Dermis microvascular lymphatic vessel endothelial cell (primary cell): Measurements from ENCODE around the gene HCFC1. TPM values are rescaled to one million over a fixed set of nuclear protein-coding genes. Genes with fewer than 3 reads are reported as not detected.
A peak's percentile ranks its signal among the peaks of the same experiment; 100 is the strongest.

Experiments
- DNase-seq, 2 donors: peaks; one replicate each; pipeline versions ENCODE4 v3.0.0 to v3.0.0-alpha.2; 2010; ENCODE audit warnings: low read depth in 2 of 2
- total RNA-seq: library from RNA; depleted of rRNA; stranded (reverse); fragments of >200 nt; gene quantifications from 2 replicates; pipeline ENCODE4 v1.2.1, GENCODE V29; 2014

Gene HCFC1
- total RNA-seq, 1 donor from 2014 or later: 10.0 TPM

DNA sequence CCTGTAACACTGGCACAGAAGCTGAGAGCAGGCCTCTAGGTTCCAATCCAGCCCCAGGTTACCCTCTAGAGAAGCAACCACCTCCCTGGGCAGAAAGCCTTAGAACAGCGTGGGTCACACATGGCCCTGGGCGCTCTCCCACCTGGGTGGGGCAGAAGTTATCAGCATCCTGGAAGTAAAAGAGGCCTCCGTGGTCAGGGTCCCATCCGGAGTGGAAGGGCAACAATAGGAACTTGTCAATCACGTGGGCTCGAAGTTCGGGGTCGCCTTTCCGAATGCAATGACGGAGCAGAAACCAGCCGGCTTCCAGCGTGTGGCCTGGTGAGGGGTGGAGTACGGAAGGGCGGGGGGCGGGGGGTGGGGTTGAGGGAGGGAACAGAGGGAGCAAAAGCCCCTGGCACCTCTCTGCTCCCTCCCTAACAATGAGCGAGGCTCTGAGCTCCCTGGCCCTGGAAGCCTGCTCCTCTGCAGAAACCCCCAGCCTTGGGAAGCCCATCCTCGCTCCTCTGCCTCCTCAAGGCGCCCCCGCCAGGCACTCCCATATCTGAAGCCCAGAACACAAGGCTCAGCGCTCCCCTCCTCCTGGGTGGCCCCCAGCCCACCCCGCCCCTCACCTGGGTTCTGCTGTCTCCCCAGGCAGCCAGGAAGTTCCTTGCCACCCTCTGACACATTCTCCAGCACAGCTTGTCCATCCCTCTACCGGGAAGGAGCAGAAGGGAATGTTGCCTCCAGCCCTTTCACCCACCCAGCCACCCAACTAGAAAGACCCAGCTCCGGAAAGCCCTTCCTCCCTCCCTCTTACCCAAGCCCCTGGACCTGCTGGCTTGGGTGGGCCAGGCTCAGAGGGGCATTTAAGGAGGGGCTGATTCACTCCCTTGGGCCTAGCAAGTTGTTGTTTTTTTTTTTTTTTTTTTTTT lies 30.0 kb downstream of the HCFC1 start:
- DNase-seq: no peak

DNA sequence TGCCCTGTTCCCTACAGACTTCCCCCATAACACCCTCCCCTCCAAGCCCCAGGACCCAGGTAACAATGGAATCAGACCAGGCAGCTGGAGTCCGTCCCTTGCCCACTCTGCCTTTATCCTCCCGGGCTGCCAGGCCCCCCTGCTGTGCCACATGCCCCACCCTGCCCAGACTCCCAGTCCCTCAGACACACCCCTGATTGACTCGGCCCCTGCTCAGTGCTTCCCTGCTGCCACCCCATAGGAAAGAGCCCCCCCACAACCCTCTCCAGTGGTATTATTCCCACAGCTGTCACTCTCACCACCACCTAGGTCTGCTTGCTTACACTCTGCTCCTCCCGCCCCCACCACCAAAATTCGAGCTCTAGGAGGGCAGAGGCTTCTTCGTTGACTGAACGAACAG lies 32.0 kb downstream of the HCFC1 start:
- no peak for DNase-seq

DNA sequence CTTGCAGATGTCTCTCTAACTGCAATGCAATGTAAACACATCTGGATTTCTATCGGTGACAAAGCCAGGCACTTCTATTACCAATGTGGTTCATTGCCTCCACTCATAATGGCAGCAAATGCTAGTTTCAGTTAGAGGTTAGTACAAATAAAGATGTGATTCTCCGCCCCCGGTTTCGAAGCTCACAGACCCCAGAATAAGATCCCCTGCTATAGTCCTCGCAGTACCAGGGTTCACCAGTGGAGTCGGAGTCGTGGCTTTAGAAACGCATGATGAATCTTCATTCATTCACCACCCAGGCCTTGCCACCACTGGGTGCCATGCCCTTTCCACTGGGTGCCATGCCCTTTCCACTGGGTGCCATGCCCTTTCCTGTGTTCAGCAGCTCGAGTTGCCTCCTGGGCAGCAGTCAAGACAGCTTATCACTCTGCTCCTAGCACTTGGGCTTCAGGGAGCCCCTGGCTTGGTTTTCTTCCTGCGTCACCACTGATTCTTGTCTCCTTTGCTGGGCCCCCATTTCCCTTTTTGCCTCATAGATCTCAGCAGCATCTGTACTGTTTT lies 33.3 kb downstream of the HCFC1 start:
- DNase-seq: no peak

DNA sequence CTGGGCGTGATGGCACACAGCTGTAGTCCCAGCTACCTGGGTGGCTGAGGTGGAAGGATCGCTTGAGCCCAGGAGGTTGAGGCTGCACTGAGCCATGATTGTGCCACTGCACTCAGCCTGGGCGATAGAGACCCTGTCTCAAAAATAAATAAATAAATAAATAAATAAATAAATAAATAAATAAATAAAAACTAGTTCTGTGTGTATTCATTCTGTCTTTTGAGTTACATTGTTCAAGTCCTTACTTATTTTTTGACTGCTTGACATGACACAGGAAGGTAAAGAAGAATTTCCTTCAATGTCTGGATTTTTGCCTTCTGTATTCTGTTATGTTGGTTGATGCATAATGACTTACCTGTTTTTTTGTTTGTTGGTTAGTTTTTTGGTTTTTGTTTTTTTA lies 34.6 kb downstream of the HCFC1 start:
- DNase-seq: no peak

DNA sequence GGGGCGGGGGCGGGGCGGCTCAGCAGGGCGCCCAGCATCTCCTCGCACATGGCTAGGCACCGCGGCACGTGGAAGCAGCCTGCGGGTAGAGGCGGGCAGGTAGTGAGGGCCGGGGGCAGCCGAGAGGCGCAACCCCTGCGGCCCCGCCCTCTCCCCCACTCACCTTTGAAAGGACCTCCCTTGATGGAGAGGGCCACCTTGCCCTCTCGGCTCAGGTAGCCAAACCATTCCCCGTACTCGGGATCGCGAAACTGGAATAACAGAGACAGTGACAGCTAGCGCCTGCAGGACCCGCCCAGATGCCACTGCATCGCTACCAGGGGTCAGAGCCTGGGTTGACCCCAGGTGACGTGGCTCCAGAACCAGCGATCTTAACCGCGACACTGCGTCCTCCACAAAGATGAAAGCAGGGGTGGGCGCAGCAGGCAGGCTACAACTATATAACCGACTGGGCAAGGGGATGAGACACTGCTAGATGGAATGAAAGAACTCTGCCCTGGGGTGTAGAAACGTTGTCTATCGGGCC lies 36.2 kb downstream of the HCFC1 start:
- DNase-seq: no peak

DNA sequence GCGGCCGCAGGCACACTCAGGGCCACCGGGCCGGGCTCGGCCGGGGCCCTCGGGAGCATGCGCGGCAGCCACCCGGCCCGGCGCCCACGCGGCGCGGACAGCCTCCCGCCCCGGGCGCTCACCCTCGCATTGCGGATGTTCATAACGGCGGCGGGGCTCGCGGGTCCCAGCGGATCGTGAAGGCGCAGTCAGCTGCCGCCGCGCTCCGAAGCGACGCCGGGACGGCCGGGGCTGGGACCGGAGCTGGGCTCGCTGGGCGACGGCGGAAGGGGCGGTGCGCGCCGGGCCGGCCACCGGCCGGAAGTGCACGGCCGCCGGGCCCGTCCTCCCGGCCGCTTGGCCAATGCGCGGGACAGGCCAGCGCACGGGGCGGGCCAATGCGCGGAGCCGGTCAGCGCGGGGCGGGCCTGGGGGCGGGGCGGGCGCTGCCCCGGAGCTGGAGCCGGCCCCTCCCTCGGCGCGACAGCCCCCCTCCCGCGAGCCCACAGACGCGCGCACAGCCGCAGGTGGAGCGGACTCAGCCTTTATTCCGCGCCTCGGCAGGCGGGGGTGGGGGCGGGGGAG lies 36.8 kb downstream of the HCFC1 start, which contains the start of gene NAA10:
NAA10 (minus strand) TSS at position 276 of the 564 bp plus-strand sequence; CDS start at position 143, 133 bp downstream.
- peak; percentile 30 to 77 for DNase-seq

DNA sequence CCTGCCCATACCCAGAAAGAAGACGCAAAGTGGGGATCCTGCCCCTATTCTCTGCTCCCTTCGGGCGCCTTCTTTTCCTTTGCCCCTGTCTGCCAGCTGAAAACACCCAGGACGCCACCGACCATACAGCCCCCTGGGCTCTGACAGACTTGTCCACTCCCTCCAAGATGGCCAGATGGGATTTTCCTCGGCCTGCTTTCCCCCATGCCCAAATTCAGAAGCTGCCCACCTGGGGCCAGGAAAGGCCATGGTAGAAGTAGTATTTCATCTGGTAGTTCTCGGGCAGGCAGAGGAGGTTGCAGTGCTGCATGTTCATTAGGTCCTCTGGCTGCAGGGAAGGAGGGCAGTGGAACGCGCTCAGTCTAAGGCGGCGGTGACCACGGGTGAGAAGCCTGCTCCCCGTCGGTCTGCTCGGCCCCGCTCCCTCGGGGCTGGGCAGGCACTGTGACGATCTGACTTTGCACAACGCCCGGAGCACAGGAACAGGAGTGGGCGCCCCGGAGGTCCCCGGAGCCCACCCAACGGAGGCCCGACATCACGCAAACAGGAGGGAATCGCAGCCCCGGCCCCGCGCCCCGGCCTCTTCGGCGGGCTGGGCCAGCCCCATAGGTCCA lies 37.4 kb downstream of the HCFC1 start:
- no peak for DNase-seq

DNA sequence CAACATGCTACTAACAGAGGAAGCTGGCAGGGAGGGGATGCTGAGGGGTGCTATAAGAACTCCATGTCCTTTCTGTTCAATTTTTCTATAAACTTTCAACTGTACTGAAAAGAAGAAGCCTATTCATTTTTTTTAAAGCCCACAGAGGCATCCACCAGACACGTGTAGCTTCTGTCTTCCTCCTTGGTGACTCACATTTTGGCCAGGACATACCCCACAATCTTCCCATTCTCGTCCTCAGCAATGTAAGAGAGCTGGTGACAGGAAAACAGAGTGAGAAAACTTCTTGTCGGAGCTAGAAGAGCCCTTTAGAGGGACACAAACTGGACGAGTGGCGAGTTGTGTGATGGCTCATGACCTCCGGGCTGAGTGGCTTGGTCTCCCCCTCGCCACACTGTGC lies 37.9 kb downstream of the HCFC1 start:
- peak in 1 of 2 donors; percentile 16 for DNase-seq

DNA sequence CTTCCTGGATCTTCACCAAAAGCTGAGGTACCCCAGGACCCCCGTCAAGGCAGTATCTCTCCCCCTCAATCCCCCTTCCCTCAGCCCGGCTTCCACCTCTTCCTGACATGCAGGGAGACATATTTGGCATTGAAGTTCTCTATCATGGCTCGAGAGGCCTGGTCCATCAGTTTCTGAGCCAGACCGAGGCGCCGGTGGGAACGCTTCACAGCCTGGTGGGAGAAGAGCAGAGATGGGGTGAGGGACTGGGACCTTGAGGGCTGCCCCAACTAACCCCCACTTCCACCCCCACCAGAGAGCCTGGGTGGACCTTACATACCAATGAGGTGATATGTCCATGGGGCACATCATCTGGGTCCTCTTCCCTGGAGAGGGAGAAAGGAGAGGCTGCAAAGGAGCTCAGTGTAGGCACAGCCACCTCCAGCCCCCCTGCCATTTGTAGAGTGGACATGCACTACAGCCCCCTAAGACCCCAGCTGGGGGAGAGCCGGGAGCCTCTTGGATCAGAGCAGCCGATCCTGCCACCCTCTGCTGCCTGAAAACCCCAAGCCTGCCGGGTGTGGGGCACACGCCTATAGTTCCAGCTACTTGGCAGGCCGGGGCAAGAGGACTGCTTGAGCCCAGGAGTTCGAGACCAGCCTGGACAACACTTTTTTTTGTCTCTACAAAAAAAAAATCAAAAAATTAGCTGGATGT lies 39.2 kb downstream of the HCFC1 start:
- no peak for DNase-seq

DNA sequence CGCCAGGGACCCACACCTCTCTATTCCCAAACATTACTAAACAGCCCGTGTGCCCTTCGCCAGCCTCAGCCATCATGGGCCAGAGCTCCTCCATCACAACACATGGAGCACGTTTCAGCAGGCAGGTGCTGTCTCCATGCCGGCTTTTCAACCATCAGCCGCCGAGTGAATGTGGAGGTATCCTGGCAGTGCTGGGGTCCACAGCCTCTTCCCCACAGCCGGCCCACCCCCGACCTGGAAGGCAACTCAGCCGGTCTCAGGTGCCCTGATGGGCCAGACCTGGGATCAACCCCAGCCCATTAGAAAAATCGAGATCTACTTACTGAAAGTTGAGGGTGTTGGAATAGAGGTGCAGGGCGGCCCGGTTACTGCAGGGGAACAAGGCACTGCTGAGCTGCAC lies 39.9 kb downstream of the HCFC1 start:
- DNase-seq: no peak

DNA sequence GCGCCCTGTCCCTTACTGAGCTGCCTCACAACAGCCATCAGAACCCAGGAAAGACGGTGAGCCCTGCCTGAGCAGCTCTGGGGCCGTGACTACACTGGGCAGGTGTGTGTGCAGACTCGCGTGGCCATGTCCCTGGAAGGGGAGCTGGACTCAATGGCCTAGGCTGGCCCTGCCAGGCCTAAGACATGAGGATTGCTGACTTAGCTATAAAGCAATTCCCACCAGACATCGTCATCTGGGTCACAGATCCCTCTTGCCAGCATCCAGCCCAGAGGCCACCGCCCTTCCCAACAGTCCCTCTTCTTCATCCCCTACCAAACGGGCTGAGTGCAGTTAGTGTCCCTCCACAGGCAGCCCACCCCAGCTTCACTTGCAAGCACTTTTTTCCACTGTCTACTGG lies 40.5 kb downstream of the HCFC1 start:
- DNase-seq: no peak

DNA sequence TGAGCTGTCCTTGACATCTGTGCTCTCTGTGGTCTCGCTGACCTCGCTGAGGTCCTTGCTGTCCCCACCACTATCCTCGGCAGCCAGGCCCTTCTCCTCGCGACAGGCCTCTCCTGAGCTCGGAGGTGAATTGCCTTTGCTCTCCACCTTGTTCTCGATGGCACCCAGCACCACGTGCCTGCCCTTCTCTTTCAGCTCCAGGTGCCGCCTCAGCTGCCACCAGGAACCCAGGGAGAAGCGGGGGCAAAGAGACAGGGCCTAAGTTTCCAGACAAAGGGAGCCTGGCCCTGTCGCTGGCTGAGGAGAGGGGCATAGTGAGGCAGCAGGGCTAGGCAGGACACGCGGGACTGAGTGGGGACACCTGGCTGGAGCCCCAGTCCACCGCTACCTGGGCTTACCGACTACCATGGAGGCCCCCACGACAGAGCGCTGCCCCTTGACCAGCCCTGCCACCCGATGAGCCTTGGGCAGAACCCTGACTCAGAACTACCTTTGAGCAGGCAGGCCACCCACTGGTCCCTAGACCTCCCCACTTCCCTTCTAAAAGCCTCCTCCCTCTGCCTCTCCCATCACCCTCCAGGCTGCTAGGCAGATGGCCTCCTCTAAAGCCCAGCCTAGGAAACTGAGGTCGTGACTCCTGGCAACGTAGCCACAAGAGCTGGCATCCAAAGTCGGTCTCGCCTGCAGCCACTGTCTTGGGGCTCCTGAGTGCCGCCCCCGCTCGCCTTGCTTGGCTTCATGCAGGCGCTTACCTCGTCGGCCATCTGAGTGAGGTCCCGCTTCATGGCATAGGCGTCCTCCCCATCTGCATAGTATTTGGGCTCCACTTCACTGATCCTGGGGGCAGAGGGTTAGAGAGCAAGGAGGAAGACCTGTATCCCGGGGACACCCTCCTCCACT lies 41.4 kb downstream of the HCFC1 start:
- no peak for DNase-seq

DNA sequence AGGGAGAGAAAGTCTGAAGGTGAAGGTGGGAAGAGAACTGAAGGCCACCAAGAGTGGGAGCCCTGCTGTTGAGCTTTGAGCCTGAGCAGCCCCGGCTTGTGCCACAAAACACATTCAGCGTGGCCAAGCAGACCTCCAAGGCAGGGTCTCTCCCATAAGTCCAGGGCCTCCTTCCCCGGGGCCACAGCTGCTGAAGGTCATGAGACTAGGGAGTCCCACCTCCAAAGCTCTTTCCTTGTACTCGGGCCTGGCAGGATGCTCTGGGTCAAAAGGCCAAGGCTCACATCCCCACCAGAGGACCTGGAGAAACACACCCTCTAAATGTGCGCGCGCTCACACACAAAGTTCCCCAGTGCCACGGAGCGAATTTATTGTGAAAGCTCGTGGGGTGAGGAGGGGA lies 42.0 kb downstream of the HCFC1 start:
- DNase-seq: no peak

DNA sequence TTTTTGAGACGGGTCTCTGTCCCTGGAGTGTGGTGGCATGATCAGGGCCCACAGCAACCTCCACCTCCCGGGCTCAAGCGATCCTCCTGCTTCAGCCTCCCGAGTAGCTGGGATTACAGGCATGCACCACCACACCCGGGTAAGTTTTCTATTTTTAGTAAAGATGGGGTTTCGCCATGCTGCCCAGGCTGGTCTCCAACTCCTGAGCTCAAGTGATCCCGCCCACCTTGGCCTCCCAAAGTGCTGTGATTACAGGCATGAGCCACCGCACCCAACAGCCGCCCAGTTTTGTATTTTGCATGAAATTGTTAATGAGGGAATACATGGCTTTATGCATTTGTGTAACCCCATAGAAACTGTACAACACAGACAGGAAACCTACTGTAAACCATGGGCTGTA lies 42.8 kb downstream of the HCFC1 start:
- no peak for DNase-seq

DNA sequence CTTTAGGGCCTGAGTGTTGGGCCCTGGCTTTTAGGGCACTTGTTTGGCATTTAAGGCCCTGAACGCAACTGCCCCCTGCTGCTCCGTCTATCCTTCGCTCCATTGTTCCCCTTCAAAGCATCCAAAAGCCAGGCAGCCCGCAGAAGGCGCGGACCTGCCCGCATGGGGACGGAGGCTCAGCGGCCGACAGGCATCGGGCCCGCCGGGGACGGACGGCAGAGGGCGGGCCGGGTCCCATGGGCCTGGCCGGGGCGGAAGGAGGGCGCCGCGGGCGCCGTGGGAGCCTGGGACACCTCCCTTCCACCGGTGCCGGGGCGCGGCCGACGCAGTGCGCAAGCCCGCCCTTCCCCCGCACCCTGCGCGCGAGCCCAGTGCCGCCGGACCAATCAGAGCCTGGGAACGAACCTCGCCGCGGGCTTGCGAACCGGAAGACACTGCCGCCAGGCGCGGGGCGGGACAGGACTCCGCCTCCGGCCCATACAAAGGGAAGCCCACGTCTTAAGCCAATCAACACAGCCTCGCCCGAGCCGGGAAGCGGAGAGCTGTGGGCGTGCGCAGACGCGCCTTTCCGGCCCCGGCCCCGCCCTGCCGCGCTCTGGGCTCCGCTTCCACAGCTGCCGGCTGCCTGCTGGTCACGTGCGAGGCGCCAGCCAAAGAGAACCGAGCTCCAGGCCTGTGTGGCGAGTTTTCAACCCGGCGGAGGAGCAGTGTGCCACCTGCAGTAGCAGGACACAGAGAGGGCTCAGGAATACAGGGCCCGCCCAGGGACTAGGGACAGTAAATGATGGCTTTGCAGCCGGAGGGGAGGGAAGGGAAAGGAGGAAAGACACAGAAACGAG lies 43.5 kb downstream of the HCFC1 start:
- DNase-seq: peak; percentile 97 to 98

DNA sequence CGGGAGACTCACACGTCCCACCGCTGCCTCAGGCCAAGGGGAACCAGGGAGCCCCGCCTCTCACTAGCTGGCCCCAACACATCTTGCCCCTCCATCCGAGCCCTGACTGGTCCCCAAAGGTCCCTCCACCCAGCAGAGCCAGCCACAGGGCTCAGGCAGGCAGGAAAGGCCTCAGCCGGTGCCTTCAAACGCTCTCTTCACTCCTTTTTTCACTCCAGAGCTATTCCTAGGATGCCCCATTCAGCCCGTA lies 44.0 kb downstream of the HCFC1 start:
- DNase-seq: no peak

DNA sequence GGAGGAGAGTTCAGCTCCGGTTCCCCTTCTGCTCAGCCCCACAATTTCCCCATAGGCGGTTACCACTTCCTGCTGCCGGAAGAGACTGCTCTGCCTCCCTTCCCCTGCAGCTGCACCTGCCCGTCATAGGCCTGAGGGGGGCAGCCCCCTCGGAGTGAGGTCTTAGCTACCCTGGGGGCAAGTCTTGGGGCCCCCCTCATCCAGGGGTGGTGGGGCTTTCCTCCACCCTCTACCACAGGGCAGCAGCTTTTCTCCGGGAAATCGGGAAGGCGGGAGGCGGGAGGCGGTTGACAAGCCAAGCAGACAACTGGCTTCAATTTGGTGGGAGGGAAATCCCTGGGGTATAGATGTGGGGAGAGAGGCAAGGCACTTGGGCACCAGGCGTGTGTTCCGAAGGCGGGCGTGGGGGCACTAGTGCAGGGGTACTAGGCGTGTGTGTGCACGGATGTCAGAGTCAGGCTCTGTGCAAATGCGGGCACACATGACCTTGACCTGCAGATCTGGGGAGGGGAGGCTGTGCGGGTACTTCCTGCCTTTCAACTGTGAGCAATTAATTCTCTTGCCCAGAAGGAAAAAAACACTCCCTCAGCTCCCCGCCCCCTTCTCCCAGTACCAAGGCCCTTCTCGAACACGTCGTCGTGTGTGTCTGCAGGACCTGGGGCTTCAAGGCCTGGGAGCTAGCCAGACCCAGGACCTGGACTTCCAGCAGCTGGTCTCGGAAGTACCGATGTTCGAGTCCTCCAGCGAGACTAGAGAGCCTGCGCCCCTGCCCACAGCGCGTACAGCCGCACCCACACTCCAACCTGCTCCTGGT lies 44.6 kb downstream of the HCFC1 start:
- peak; percentile 34 to 71 for DNase-seq

DNA sequence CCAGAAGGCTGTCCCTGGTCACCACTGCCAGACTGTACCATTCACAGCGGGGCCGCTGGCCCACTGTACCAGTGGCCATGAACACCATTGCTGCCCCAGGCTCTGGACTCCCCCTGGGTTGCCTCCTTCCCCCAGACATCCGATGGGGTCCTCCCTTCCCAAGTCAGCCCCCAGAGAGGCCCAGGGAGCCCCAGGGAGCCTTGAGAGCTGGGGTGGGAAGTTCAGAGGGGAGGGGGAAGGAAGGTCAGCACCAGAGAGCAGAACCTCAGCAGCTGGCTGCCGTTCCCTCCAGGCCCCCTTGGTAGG lies 45.1 kb downstream of the HCFC1 start:
- DNase-seq: no peak
